Left forelimb (tissue), 1 donor: ENCODE measurements around the gene FBXL7.

Experiments used
- DNase-seq: peaks from one replicate; pipeline ENCODE4 v3.0.0-alpha.2; 2018; ENCODE audit warnings: low spot score

The FBXL7 gene

DNA sequence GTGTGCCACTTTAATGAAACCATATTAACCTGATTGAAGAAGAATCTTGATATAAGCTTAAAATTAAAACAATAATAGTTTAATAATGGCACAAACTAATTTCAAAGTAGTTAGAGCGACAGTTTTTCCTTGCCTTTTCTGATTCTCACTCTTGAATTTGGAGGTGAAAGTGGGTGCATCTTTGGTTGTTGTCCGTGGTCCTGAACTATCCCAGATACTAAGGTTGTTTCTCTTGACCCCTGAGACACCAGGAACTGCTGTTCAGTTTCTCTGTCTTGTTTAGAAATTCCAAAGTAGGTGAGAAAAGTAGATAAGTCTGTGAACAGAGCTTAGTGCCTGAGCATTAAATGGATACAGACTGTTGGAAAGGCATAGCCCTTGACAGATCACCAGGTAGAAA lies 274.7 kb downstream of the FBXL7 start:
- no peak for DNase-seq

DNA sequence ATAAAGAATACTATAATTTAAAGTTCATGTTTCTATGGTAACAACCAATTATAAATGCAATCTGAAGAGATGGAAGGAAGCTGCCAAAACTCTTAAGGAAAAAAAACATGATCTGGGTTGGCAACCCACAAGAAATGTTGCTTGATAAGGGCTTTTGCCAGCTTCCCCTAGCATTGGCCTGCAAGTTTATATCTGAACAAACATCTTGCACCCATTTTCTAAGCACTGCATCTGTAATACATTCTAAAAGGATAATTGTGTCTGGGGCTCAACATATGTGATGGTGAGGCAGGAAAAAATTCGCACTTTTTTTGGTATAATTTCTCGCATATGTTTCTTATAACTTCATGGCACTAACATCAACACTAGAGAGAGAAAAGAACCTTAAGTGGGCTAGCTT lies 276.4 kb downstream of the FBXL7 start:
- no peak for DNase-seq

DNA sequence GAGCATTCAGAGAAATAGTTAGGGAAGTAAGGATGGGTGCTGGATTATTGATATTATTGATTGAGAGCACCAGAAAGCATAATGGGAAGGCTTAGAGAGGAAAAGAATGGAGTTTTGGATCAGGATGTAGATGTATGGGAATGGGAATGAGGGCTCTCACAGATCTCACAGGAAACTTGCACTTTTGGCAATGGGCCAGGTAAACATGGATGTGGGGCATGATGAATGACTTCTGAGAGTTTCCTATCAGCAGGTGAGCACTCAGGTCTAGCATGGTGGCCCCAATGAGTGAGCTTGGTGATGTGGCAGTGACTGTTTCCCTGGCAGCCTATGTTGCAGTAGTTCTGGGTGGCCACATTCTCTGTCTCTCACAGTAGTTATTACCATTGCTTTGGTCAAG lies 283.8 kb downstream of the FBXL7 start:
- no peak for DNase-seq

DNA sequence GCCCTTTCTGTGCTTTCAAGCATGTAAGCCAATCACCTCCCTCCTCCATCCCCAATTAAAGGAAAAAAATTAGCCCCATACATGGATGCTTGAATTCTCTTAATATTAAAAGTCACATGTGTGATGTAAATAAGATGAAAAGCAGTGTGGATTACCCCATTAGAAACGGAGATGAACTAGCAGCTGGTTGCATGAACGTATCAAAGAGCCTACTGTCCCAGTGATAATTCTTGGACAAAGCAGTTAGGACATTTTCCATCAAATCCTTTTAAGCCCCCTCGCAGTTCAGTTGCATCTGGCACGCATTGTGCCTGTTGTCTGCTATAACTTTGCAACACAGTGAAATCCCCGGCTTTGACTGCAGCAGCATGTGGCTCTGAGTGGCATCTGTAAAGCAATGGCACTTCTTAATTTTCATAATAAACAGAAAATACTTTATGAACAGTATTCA lies 285.6 kb downstream of the FBXL7 start:
- no peak for DNase-seq

DNA sequence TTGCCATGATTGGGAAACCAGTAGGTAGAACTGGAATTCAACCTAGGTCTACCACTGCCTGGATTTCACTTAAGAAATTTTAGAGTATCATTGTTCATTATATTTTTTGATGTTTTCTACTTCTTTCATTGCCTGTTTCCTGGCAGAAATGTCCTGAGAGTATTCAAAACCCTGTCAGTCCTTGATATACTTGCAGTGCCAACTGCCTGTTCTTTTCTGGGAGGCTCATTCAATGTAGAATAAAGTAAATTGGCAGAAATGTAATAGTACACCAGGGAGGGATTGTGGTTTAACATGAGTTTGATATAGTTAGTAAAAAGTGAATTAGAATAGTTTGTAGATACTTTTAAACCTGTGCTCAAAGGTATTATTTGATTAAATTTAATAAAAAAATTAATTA lies 286.3 kb downstream of the FBXL7 start:
- no peak for DNase-seq

DNA sequence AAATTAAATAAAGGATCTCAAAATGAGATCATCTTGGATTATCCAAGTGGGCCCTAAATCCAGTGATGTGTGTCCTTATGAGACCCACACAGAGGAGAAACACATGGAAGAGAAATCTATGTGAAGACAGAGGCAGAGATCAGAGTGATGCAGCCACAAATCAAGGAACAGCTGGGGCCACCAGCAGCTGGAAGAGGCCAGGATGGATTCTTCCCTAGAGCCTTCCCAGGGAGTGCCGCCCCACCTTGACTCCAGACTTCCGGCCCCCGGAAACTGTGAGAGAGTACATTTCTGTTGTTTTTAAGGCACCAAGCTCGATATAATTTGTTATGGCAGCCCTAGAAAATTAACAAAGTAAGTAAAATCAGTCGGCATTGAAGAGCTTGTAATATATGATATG lies 286.9 kb downstream of the FBXL7 start:
- DNase-seq: no peak

DNA sequence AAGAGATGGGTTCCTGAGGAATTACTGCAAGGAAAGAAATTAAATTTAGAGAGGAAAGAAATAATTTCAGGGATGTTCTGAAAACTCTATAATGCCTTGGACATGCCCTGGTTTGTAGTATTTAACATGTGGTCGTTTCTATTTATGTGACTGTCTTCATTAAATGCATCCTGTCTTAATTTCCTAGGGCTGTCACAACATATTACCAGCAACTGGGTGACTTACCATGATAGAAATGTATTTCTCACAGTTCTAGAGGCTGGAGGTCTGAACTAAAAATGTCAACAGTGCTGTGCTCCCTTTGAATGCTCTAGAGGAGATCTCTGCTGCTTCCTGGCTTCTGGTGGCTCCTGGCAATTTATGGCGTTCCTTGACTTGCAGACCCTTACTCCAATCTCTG lies 287.7 kb downstream of the FBXL7 start:
- DNase-seq: no peak

DNA sequence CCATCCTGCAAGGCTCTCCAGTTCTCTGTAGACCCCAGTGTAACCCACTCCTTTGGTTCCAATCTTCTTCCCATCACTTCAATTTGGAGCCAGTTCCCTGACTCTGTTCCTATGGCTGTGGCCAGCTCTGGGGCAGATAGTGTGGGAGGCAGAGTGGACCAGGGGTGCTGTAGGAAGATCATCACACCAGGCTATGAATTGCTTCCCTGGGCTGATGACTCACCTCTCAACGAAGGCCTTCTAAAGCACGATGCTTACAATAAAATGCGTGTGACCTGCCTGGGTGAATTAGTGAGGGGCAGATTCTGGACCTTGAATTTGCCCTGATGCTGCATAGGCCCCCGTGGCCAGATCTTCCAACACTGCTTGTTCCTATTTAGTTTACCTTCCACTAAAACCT lies 289.7 kb downstream of the FBXL7 start:
- no peak for DNase-seq

DNA sequence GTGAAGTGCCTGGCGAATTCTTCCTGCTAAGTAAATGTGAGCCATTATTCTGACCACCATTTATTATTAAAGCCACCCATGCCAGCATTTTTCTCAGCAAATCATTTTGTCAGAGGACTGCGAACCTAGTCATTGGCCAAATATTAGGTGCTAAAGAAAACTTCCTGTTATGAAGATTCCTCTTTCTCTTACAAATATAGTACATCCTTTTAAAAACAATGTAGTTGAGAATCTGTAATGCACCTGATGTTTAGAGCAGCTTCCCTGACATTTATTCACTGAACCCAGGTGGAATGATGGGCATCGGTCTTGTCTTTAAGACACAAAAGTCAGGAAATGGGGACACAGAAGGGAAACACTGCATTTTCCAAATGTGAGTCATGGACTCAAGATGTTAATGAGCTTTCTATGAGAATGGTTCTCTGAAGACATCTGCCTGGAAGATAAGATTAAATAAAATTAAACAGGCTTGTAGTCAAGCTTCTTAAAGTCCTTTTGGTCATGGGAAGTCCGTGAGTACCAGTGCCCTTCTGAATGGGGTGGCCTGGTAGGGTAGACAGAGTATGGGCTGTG lies 290.6 kb downstream of the FBXL7 start:
- DNase-seq: no peak

DNA sequence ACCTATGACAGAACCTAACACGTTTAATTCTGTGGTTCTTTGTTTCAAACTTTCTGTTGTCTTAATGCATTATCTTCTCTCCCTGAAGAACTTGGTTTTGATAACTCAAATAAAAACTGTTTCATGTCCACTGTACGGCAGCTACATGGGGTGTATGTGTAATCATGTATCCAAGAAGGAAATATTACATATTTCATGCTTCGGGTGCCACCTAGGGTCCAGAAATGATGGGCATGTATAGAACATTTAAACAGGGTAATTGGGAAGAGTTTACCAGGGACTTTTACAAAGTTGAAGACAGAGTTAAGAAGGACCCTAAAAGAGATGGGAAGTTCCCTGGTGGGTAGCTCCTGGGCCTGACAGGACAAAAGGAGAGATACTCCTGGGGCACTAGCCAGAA lies 291.3 kb downstream of the FBXL7 start:
- no peak for DNase-seq

DNA sequence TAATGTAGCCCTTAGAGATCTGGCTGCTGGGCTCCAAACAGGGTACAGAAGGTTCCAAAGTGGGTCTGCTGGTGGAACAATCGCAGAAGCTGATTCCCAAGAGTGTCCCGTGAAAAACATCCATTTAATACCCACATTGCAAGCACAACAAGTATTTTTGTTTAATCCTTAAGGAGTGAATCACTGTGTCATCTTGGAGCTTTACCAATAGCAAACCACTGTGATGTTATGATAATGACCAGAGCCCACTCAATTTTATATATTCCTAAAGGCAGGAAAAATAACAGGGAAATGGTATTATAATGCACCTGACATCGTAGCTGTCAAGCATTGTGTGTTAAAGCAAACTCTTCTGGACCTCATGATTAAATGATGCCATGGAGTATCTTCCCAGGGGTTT lies 291.9 kb downstream of the FBXL7 start:
- no peak for DNase-seq

DNA sequence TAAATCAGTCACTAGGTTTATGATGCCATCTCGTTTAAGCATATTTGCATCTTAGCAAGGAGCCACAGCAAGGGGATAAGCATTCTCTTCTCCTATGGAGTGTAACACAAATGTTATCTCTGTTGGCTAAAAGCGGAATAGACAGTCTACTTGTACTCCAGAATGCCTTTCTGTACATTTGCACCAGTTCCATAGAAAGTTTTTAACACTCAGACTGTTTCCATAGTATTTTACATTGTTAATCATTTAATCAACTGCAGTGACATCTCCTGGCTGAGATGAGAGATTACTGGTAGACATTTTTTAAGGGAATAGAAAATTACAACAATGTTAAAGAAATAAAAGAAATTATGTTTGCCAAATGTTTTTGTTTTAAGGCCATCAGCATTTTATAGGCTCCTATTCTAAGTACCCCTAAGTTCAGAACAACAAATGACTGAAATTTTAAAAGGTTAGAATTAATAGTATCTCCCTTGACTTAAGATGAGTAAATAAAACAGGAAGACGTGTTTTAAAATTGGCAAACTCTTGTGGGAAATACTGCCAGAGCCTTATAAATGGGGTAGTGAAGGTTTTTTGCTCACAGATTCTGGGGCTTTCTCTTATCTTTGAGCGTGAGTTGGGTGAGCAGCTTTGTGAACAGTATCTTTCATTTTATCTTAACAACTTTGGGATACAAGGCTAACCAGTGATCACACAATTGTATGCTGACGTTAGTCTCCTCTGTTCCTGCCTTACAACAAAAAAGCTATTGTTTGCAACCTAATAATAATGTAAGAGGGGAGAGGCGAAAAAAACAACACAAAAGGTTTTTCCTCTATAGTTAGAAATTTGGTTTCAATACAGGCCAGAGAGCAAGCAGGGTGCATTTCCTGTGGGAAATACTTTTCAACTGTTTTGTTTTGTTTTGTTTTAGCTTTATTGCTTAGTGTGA lies 294.3 kb downstream of the FBXL7 start:
- no peak for DNase-seq

DNA sequence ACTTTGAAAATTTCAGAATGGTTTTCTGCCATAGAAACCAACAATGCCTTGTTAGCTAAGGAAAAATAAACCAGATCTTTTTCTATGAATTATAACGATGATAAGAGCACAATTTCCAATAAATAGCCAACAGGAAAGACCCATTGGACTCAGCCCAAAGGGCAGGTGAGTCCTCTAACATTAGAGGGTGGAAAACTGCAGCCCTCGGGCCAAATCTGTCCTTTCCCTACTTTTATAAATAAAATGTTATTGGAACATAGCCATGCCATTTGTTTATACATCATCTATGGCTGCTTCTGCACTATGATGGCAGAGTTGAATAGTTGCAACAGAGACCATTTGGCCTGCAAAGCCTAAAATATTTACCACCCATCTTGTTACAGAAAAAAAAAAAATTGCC lies 296.1 kb downstream of the FBXL7 start:
- no peak for DNase-seq

DNA sequence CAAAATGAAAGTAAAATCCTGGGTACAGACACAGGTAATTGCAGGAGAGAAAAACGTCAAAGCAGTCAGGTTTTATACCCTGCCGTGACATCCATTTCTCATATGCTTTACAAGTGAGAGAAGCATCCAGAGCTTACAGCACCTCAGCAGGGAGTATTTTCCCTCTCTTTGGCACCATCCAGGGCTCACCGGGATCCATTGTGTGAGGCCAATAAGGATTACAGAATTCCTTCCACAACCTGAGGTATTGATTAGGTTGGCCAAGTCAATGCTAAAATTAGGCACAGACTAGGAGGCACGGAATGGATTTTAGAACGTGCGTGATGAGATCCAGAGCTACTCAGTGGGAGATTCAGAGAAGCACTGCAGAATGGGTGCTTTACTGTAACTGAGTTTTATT lies 296.6 kb downstream of the FBXL7 start:
- no peak for DNase-seq

DNA sequence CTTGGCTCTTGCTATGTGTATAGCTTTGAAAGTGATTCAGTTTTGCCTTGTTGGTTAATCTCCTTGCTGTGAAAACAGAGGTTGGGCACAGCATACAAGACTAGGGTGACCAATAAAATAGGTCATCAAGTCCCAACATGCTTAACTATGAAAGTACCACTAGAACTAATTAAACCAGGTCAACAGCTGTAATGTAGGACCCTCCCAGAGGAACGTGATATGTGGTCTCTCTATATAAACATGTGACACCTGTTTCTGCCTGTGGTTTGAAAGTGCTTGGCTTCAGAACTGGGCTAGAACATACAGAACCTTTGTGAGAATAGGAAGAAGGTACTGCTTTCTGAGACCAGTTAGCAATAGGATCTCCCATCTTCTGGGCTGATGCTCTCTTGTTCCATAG lies 297.1 kb downstream of the FBXL7 start:
- no peak for DNase-seq

DNA sequence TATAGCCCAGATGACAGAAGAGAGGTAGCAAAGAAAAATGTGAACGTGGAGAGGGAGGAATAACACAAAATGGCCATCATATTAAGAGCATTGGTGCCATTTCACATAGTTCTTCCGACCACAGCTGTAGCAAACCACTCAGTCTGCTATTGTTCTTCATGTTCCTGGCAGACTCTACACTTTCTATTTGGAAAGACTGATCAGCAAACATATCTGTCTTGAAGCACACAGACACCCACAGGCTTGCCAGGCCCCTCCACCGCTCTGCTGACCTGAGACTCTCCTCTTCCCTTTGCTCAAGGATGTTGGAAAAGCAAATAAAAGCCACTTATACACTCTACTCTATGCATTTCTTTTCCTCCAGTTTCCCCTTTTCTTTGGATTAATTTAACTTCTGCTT lies 298.0 kb downstream of the FBXL7 start:
- DNase-seq: no peak

DNA sequence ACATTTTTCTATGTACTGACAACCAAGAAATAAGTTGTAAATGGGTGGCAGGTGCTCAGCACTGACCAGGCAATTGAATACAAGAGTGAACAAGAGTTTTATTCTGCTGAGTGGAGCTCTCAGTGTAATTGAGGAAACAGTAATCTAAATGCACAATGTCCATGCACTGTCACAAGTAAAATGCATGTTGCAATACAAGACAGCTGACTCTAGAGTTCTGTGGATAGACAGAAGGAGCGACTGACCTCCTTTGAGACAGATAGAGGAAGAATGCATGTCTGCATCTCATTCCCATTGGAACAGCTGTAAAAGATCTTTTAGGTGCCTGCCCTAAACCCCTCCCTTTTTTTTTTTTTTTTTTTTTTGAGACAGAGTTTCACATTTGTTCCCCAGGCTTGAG lies 299.0 kb downstream of the FBXL7 start:
- DNase-seq: no peak

DNA sequence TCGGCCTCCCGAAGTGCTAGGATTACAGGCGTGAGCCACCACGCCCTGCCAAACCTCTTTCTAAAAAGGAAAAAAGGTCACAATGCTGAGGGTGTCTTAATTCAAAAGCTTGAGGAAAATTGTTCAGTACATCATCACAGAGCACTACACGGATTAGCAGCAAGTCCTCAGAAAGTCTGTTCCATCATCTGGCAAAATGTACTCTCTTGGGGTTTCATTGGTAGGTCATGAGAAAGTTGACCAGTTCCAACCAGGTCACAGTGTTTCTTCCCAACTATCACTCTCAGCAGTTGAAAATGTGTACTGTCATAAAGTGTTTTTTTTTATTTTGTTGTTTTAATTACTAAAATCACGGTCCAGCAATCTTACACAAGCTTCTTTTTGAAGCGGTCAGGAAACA lies 299.6 kb downstream of the FBXL7 start:
- DNase-seq: no peak

DNA sequence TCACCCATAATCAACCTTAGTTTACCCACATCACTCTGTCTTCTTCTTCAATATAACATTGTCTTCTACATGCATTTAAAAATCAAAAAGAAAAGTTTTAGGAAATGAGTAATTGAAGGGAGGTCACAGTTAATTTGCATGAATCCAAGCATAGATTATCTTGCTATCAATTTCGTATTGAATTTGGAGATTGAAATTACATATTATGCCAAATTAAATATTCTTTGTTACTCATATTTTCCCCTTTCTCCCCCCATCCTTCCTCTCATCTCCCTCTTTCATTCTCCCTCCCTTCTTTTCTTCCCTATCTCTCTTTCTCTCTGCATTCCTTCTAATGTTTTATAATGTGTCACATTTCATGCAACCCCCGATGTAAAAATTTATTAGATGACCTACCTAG lies 303.3 kb downstream of the FBXL7 start:
- no peak for DNase-seq

DNA sequence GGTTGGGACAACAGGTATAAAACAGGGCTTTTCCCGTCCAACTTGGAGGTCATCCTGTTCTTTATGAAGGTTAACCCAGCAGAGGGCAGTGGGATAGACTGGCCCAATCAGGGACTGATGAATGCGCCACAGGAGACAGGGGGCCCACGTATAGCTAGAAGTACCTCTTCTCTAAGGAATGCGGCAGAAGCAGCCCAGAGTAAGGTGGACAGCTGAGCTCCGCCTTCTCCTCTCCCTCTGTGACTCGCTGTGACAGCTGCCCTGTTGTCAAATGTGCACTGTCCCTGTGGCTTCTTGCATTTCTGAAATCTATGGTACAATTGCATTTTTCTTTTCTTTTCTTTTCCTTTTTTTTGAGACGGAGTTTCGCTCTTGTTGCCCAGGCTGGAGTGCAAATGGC lies 306.6 kb downstream of the FBXL7 start:
- DNase-seq: no peak

DNA sequence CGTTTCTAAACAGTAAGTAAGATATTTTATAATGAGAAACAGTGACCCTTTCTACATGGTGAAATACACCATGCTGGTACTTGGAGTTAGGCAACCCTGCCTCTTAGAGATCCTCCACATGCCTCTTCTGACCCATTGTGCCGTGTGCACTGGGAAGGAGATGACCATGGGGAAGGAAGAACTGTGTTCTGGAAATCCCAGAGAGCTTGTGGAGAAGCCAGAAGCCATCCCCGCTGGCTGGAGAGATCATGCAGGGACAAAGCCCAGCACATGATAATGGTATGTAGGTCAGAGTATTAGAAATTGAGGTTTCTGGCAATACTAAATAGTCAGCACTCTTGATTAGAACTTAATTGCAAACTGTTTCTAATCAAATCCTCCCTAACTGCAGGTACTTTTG lies 307.3 kb downstream of the FBXL7 start:
- DNase-seq: no peak

DNA sequence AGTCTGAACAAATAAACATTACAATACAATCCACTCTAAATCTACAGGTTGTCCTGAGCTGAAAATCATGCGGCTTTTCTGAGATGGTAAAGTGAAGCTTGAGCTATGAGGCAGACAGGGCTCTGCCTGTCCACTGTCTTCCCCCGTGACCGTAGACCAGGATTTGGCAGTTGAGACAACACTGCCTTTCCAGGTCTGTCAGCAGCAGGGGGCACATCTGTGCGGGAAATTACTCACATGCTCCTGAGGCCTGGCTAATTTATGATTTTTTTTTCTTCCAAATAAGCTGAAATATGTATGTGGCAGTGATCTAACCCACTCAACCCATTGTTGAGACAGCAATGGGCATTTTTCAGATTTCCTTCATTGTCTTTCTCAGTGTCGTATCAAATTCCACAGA lies 307.9 kb downstream of the FBXL7 start:
- DNase-seq: no peak

DNA sequence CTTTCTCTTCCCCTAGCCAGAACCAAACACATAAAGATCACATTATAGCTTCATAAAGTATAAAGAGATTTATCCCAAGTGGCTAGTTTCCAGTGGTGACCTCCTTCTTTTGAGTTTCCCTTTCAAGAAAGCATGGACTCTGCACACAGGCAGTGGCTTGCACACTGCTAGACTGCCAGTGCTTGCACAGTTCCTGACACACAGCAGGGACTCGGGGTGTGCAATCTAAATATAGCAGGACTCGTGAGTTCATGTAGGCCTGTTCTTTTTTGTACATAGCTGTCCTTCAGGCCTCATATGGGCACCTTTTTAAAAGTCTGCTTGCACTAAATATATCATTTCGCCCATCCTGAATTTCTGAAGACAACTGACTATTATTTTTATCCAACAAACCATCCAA lies 308.6 kb downstream of the FBXL7 start:
- no peak for DNase-seq

DNA sequence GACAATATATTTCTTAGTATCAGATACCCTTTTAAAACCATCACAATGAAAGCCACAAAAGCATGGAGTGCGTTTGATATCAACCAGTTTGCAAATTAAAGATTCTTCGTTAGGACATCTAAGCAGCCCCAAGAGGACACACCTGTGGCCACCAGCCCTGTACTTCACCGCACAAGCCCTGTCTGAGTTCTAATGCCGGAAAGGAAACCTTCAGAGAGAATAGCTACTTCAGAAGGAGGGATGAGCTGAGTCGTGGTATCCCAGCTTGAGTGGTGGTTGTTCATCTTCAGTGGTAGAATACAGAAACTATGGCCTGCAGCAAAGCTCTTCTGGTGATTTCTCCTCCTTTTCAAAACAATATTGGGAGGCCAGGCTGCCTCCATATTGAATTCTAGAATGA lies 319.6 kb downstream of the FBXL7 start:
- no peak for DNase-seq
